Measurements from ENCODE around the gene PLP2.

DNA sequence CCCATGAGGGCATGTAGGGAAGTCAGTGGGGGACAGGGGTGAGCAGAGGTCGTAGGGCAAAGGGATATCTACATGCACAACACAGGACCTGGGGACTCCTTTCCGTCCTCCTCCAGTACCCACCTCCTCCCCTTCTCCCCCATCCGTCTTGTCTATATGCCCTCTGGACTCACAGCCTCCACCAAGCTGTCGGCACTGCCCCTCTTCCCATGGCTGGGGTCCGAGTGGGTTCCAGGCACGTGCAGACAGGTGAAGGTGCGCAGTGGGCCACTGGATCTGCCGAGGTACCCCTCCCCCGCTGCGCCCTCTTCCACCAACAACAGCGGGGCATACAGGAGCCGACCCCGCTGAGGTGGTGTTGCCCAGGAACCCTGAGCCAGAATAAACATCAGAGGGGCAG, 33.7 kb downstream of the PLP2 start:
- TF ChIP-seq, protein P1, sequence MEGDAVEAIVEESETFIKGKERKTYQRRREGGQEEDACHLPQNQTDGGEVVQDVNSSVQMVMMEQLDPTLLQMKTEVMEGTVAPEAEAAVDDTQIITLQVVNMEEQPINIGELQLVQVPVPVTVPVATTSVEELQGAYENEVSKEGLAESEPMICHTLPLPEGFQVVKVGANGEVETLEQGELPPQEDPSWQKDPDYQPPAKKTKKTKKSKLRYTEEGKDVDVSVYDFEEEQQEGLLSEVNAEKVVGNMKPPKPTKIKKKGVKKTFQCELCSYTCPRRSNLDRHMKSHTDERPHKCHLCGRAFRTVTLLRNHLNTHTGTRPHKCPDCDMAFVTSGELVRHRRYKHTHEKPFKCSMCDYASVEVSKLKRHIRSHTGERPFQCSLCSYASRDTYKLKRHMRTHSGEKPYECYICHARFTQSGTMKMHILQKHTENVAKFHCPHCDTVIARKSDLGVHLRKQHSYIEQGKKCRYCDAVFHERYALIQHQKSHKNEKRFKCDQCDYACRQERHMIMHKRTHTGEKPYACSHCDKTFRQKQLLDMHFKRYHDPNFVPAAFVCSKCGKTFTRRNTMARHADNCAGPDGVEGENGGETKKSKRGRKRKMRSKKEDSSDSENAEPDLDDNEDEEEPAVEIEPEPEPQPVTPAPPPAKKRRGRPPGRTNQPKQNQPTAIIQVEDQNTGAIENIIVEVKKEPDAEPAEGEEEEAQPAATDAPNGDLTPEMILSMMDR (conservative IDR thresholded peaks at IDR 0.05; ENCODE audit: low read length) = no peak
- TF ChIP-seq EZH2phosphoT487 (IDR thresholded peaks at IDR 0.05; ENCODE audit: borderline replicate concordance, low read depth, low read length) = no peak

Measured in OCI-LY7 (cell line).